Panc1 (cell line): ENCODE measurements around the gene SPOCK1.

Experiments
- CTCF ChIP-seq: fragments of 450-650 bp; IDR thresholded peaks from 2 replicates; pipeline ENCODE4 v1.5.1; 2017; ENCODE audit warnings: mild to moderate bottlenecking
- POLR2AphosphoS5 ChIP-seq: IDR thresholded peaks from 2 replicates; pipeline ENCODE4 v1.6.1; 2012; ENCODE audit warnings: mild to moderate bottlenecking, low read depth, low read length, moderate library complexity
- REST ChIP-seq, 2 experiments: IDR thresholded peaks; 2 replicates each; pipeline ENCODE4 v1.6.1; 2011 to 2012; ENCODE audit warnings: low read depth in 2 of 2, control low read depth in 1 of 2, low read length in 1 of 2, mild to moderate bottlenecking in 1 of 2, moderate library complexity in 1 of 2; ENCODE audit not compliant: insufficient read depth in 1 of 2
- SIN3A ChIP-seq: IDR thresholded peaks from 2 replicates; pipeline ENCODE4 v1.6.1; 2012; ENCODE audit warnings: low read depth, mild to moderate bottlenecking, low read length, moderate library complexity, borderline replicate concordance; ENCODE audit not compliant: insufficient read depth
- TCF7L2 ChIP-seq: IDR thresholded peaks from 2 replicates; pipeline ENCODE4 v1.6.1; 2011; ENCODE audit warnings: mild to moderate bottlenecking, low read depth, low read length, inconsistent platforms

GRCh38 chr5:137054792-137055191, 444.3 kb downstream of the SPOCK1 start:
- TF ChIP-seq CTCF (no peak), REST (IDR thresholded peaks at IDR 0.05; ENCODE audit: insufficient read depth in 1 of 2, low read depth in 2 of 2, low read length in 1 of 2) (no peak), TCF7L2 (no peak), SIN3A (no peak), POLR2AphosphoS5 (no peak)
